HK-2 (cell line): Measurements from ENCODE around the gene RPS29.

Source experiments
- DNase-seq: peaks from one replicate; pipeline ENCODE4 v3.0.0-alpha.2; 2018; ENCODE audit not compliant: unreplicated experiment

The RPS29 gene

DNA sequence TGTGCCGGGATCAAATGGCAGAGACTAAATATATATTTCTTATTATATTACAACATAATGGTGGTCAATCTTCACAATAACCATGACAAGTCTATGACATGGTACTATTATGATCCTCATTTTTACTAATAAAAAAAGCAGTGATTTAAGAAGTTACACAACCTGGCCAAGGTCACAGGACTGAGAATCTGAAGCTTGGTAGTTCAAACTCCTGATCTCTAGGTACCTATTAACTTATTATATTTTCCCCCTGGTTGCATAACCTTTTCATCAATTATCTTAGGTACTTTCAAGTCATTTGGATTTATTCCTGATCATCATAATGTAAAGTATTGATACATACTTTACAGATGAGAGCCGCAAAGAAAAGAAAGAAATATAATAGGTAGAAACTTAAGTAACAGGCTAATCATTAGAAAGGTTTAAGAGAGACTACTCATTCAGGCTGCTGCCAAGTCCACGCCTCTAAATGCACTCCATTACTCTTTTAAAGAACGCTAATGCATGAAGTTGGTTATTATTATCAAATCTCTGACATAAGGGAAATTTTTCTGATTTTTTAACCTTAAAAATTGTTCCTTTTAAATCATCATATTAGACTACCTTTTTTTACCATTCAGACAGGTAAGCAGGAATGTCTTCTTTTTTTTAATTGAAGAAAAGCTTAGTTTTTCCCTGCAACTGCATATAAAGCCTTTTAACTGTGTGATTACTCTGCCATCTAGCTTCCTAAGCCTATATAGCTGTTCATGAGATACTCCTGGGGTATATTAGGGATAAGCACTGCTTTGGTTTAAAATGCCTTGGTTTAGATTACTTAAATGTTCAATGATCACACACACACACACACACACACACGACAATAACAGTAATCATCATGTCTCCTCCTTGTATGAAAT, 35.6 kb downstream of the RPS29 start:
- no peak for DNase-seq

DNA sequence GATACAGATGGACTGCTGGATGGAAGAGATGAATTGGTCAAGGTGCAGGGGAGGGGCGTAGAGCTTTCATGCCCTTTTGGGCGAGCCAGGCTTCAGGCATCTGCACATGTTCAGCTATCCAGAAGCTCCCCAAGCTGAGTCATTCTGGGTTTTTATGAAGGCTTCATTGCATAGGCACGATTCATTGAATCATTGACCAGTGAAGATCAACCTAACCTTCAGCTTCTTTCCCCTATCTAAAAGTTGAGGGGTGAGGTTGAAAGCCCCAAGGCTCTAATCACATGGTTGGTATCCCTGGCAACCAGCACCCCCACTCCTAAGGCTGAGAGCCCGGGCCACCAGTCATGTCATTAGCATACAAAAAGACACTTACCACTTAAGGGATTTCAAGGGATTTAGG, 36.3 kb downstream of the RPS29 start:
- DNase-seq = peak; percentile 11

DNA sequence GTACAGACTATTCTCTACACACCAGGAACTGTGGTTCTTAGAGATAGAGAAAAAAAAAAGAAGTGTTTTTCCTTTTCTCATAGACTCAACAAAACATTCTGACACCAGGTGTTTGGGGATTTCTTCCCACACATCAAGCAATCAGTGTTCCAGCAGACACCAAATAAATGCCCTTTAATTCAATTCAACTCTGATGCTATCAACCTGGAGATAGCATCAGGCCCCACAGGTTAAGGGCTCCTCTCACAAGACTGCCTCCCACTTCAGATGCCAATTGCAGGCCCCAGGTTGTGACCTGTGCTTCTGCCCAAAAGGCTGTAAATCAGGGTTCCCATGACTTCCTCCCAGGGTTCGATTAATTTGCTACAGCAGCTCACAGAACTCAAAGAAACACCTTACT, 36.7 kb downstream of the RPS29 start:
- no peak for DNase-seq

DNA sequence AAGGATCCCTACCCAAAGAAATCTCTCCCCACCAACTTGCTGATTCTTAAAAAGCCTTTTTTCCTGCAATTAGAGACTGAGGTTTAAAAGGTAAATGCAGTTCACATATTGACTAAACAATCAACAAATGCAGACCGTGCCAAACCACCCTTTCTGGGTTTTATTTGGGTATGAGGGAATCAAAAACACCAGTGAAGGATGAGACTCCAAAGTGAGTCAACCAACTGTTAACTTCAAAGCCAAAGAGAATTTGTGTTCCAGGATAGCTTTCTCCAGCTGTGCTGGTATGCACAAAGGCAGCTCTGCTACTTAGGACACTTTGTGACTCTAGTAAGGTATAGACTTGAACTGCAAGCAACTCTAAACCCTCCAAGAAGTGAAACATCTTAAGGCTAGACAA, 39.4 kb downstream of the RPS29 start:
- DNase-seq = no peak

DNA sequence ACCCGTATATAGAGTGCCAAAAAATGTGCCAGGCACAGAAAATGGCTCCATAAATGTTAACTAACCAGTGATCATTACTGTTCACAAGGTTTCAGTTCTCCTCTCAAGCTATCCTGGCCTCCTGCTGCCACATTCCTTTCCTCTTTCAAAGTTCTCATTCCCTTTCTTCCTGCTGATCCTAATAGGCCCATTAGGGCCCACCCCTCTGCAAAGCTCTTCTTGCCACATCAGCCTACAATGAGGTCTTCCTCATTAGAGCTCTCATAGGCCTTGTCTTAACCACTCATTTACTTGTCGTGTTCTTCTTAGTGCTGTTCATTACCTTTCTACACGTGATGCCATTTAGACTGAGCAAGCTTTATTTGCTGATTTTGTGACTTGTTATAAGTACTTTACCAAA, 40.5 kb downstream of the RPS29 start:
- DNase-seq = no peak

DNA sequence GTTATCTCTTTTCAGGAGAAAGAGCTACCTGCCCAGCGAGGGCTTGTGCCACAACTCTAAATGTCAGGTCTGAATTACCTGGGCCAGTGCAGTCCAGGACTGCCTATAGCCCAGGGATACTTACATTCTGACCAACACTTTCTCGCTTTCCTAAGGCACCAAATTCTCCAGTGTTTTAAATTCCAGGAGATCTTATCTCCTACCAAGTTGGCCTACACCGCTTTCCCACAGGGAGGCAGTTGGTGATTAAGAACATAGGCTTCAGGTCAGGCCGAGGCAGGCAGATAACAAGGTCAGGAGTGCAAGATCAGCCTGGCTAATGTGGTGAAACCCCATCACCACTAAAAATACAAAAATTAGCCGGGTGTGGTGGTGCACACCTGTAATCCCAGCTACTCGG, 41.1 kb downstream of the RPS29 start:
- DNase-seq = no peak

DNA sequence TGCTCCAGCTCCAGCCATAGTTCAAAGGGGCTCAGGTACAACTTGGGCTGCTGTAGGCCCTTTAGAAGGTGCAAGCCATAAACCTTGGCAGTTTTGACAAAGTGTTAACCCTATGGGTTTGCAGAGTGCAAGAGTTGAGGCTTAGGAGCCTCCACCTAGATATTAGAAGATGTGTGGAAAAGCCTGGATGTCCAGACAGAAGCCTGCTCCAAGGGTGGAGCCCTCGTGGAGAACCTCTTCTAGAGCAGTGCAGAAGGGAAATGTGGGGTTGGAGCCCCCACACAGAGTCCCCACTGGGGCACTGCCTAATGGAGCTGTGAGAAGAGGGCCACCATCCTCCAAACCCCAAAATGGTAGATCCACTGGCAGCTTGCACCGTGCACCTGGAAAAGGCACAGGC, 45.1 kb downstream of the RPS29 start:
- DNase-seq = no peak

DNA sequence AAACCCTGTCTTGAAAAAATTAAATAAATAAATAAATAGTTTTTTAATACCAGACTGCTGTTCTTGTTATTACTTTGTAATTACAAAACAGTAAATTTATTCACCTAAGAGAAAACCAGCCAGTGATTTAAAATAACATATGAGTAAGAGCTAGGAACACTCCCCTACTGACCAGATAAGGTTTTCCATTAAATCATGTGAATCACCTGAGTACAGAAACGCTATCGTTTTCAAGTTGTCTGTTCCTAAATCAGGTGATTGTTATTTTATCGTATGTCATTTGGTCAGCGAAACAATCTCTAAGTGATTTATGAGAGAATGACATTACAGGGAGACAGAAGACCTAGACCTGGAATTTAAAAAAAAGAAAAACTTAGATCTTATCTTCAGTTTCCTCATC, 47.3 kb downstream of the RPS29 start:
- no peak for DNase-seq
